HG02798 (cell line): ENCODE data around the gene EPB41L1.

Source experiments
- ATAC-seq: cut with Tn5 transposase; IDR thresholded peaks from one replicate; pipeline ENCODE4 v1.9.1; 2021; ENCODE audit warnings: mild to moderate bottlenecking; ENCODE audit not compliant: unreplicated experiment, poor library complexity

The EPB41L1 gene

GRCh38 chr20:36272547-36273220, 118.1 kb downstream of the EPB41L1 start:
- no peak for ATAC-seq

GRCh38 chr20:36273414-36274180, 119.1 kb downstream of the EPB41L1 start:
- no peak for ATAC-seq

GRCh38 chr20:36274181-36274841, 119.8 kb downstream of the EPB41L1 start:
- ATAC-seq: no peak

- no peak for ATAC-seq
Observed at GRCh38 chr20:36275011-36275410, 120.5 kb downstream of the EPB41L1 start.

GRCh38 chr20:36275441-36276189, 121.1 kb downstream of the EPB41L1 start:
- ATAC-seq: no peak

GRCh38 chr20:36277546-36277945, 123.0 kb downstream of the EPB41L1 start:
- no peak for ATAC-seq

- ATAC-seq: no peak
Observed at GRCh38 chr20:36279362-36279761, 124.8 kb downstream of the EPB41L1 start.

- ATAC-seq: no peak
Observed at GRCh38 chr20:36279776-36280175, 125.2 kb downstream of the EPB41L1 start.

GRCh38 chr20:36281785-36282380, 127.3 kb downstream of the EPB41L1 start:
- ATAC-seq: no peak
